Mammary epithelial cell (primary cell): ENCODE results near the gene DGCR8.

Source experiments
- CTCF ChIP-seq, 2 donors: IDR thresholded peaks in 1 of 2; conservative IDR thresholded peaks in 1 of 2; 2 replicates each; pipeline ENCODE4 v1.5.1; 2011 to 2012; ENCODE audit warnings: inconsistent platforms in 2 of 2, low read length in 2 of 2, mild to moderate bottlenecking in 2 of 2, control low read depth in 1 of 2, low read depth in 1 of 2; ENCODE audit not compliant: insufficient read depth in 1 of 2; ENCODE audit errors: extremely low read depth in 1 of 2
- EZH2 ChIP-seq: IDR thresholded peaks from 2 replicates; pipeline ENCODE4 v1.6.1; 2012; ENCODE audit warnings: low read length, inconsistent platforms, borderline replicate concordance

- TF ChIP-seq CTCF (conservative IDR thresholded peaks at IDR 0.05 in 1 of 2, IDR thresholded peaks at IDR 0.05 in 1 of 2; ENCODE audit: extremely low read depth in 1 of 2, insufficient read depth in 1 of 2, low read depth in 1 of 2, low read length in 2 of 2) = no peak
- no peak for TF ChIP-seq EZH2
These were observed 13.6 kb downstream of the DGCR8 start for GRCh38 chr22:20093418-20094196.
